GM12878 (cell line): Measurements from ENCODE around the gene PRKCB. TPM values are rescaled to one million over a fixed set of nuclear protein-coding genes. Genes with fewer than 3 reads are reported as not detected.

Experiments
- ATAC-seq: fragments of 200-7000 bp; cut with Tn5 transposase; 3 replicates; pipeline ENCODE4 v1.9.1; 2020; ENCODE audit warnings: mild to moderate bottlenecking, moderate library complexity
- BruUV-seq: library from RNA; stranded (reverse); fragments of 400-500 nt; replicated peaks from 2 replicates; lab custom pipeline; 2021; lab: Mats Ljungman, UMichigan
- CTCF ChIA-PET: fragments of 300-600 bp; sonication (Branson Sonifier 250); formaldehyde crosslinking; extraction: SDS; loops from one replicate; lab custom pipeline; 2021; ENCODE audit warnings: inconsistent platforms; lab: Yijun Ruan, JAX
- POLR2A ChIA-PET: fragments of 350-600 bp; formaldehyde crosslinking; extraction: SDS; loops from one replicate; lab custom pipeline; 2021; ENCODE audit warnings: inconsistent platforms; lab: Charles Lee
- RAD21 ChIA-PET: fragments of 300-600 bp; sonication (Branson Sonifier 250); formaldehyde crosslinking; loops from one replicate; lab custom pipeline; 2023; ENCODE audit warnings: antibody characterized with exemption; ENCODE audit not compliant: unreplicated experiment; lab: Charles Lee
- SMC1A ChIA-PET: fragments of 300-600 bp; sonication (Branson Sonifier 250); formaldehyde crosslinking; loops from one replicate; lab custom pipeline; 2023; ENCODE audit not compliant: unreplicated experiment, uncharacterized antibody; lab: Charles Lee
- DNase-seq: peaks from one replicate; pipeline ENCODE4 v3.0.0-alpha.2; 2011; ENCODE audit warnings: low read depth, low spot score
- FAIRE-seq: peaks from 3 replicates; lab custom pipeline; 2011; peaks lifted over from hg19 to GRCh38; lab: Jason Lieb, UNC
- H2AFZ ChIP-seq: 2 replicates; pipeline ENCODE4 v1.6.0; 2011; ENCODE audit warnings: low read depth, low read length, control low read depth; ENCODE audit not compliant: control insufficient read depth
- H3K27ac ChIP-seq: 2 replicates; pipeline ENCODE4 v1.5.1; 2011; ENCODE audit warnings: control low read depth; ENCODE audit not compliant: control insufficient read depth, insufficient read depth
- H3K27me3 ChIP-seq, 2 experiments: replicated peaks in 1 of 2; 2 replicates each; pipeline versions ENCODE4 v1.6.0 to v1.6.1; 2011; ENCODE audit warnings: low read length in 1 of 2; ENCODE audit not compliant: control insufficient read depth in 2 of 2, insufficient read depth in 2 of 2
- H3K36me3 ChIP-seq, 2 experiments: 2 replicates each; pipeline ENCODE4 v1.5.1; 2011; ENCODE audit warnings: low read length in 1 of 2; ENCODE audit not compliant: control insufficient read depth in 2 of 2, insufficient read depth in 2 of 2
- H3K4me1 ChIP-seq: 2 replicates; pipeline ENCODE4 v1.6.1; 2011; ENCODE audit warnings: mild to moderate bottlenecking, low read length, moderate library complexity, mixed read lengths; ENCODE audit not compliant: control insufficient read depth, insufficient read depth
- H3K4me2 ChIP-seq: 2 replicates; pipeline ENCODE4 v1.6.0; 2011; ENCODE audit warnings: control low read depth; ENCODE audit not compliant: control insufficient read depth, insufficient read depth
- H3K4me3 ChIP-seq: fragments of 200-600 bp; sonication (generic); 2 replicates; pipeline ENCODE4 v1.5.1; 2016
- H3K79me2 ChIP-seq: 2 replicates; pipeline ENCODE4 v1.6.0; 2011; ENCODE audit warnings: low read length; ENCODE audit not compliant: control insufficient read depth, insufficient read depth
- H3K9ac ChIP-seq: 2 replicates; pipeline ENCODE4 v1.8.0; 2011; ENCODE audit warnings: low read length, control low read depth, mixed read lengths; ENCODE audit not compliant: control insufficient read depth, insufficient read depth
- H3K9me3 ChIP-seq: replicated peaks from 3 replicates; pipeline ENCODE4 v1.5.1; 2011; ENCODE audit warnings: mild to moderate bottlenecking, low read length; ENCODE audit not compliant: control insufficient read depth, insufficient read depth
- H4K20me1 ChIP-seq: 2 replicates; pipeline ENCODE4 v1.6.0; 2011; ENCODE audit not compliant: control insufficient read depth, insufficient read depth
- ASH2L ChIP-seq: fragments of 300-600, 200-600 bp; sonication (generic); IDR thresholded peaks from 2 replicates; pipeline ENCODE4 v1.6.1; 2017; ENCODE audit warnings: low read depth, mild to moderate bottlenecking, borderline replicate concordance
- BCL11A ChIP-seq: IDR thresholded peaks from 2 replicates; pipeline ENCODE4 v1.6.1; 2011; ENCODE audit warnings: low read depth, low read length
- CHD4 ChIP-seq: fragments of 200-600 bp; sonication (generic); IDR thresholded peaks from 2 replicates; pipeline ENCODE4 v1.6.1; 2016; ENCODE audit warnings: mild to moderate bottlenecking
- HCFC1 ChIP-seq: fragments of 150-350 bp; IDR thresholded peaks from 2 replicates; pipeline ENCODE4 v1.6.1; 2014; ENCODE audit warnings: low read length
- POLR2AphosphoS5 ChIP-seq: IDR thresholded peaks from 2 replicates; pipeline ENCODE4 v1.6.1; 2011; ENCODE audit warnings: mild to moderate bottlenecking, low read length, inconsistent platforms
- RAD51 ChIP-seq: fragments of 450-650 bp; IDR thresholded peaks from 2 replicates; pipeline ENCODE4 v1.6.1; 2016; ENCODE audit warnings: moderate library complexity, mild to moderate bottlenecking, inconsistent platforms
- RELA ChIP-seq: fragments of 450-650 bp; IDR thresholded peaks from 2 replicates; pipeline ENCODE4 v1.8.0; 2014; ENCODE audit warnings: borderline replicate concordance; ENCODE audit not compliant: partially characterized antibody
- WGBS: methylation state at CpG from one replicate; pipeline ENCODE4 v1.1.6; 2016; ENCODE audit warnings: low lambda C conversion rate; ENCODE audit not compliant: insufficient replicate concordance, insufficient coverage; ENCODE audit errors: missing lambda C conversion rate; 5-methylcytosine and 5-hydroxymethylcytosine counted together
- in situ Hi-C: fragments of 300-500 bp; cut with MboI; formaldehyde crosslinking; loops from 9 replicates; pipeline ENCODE4 v1.14.3; 2018; ENCODE audit warnings: mixed read lengths
- intact Hi-C: fragments of 100-400 bp; cut with micrococcal nuclease; formaldehyde crosslinking; loops from one replicate; pipeline ENCODE4 v1.14.2; 2022; ENCODE audit not compliant: unreplicated experiment
- polyA plus RNA-seq, 11 experiments: library from polyadenylated mRNA; depleted of rRNA in 4 of 11; unstranded in 6 of 11; stranded (reverse) in 5 of 11; fragments of >200 nt; fragmentation: Nextera tagmentation in 4 of 11; fragmentation: Illumina TruSeq in 1 of 11; extraction: Ambion mirVana in 4 of 11; extraction: Trizol in 1 of 11; gene quantifications; 1 replicate in 1 of 11; 2 replicates in 10 of 11; pipeline versions ENCODE4 v1.2.1 to v1.2.3, GENCODE V29; 2011 to 2016; ENCODE audit warnings: inconsistent platforms in 2 of 11, missing spikeins in 2 of 11, low read depth in 1 of 11
- total RNA-seq, 4 experiments: library from RNA; depleted of rRNA in 3 of 4; stranded (reverse); fragments of >200 nt in 3 of 4; fragmentation: Illumina TruSeq in 1 of 4; extraction: Trizol in 1 of 4; gene quantifications; 2 replicates each; pipeline versions ENCODE4 v1.2.1 to v1.2.3, GENCODE V29; 2013 to 2021
- TF ChIP-seq, protein P1 (sequence below): IDR thresholded peaks from 2 replicates; pipeline ENCODE4 v1.6.1; 2011; ENCODE audit warnings: borderline replicate concordance, low read depth, mild to moderate bottlenecking, moderate library complexity, mixed read lengths, low read length; ENCODE audit not compliant: insufficient read depth; ENCODE audit errors: extremely low read length
- TF ChIP-seq, protein P2 (sequence below): fragments of 450-650 bp; IDR thresholded peaks from 2 replicates; pipeline ENCODE4 v1.6.1; 2016; ENCODE audit warnings: mild to moderate bottlenecking
- TF ChIP-seq, protein P3 (sequence below): IDR thresholded peaks from 2 replicates; pipeline ENCODE4 v1.6.1; 2011; ENCODE audit warnings: low read depth, mild to moderate bottlenecking, low read length, moderate library complexity, borderline replicate concordance; ENCODE audit errors: extremely low read depth
- TF ChIP-seq, protein P4 (sequence below): fragments of 450-650 bp; IDR thresholded peaks from 2 replicates; pipeline ENCODE4 v1.6.1; 2018; ENCODE audit warnings: mild to moderate bottlenecking, low read depth, moderate library complexity; ENCODE audit not compliant: partially characterized antibody

The PRKCB gene
- total and polyA plus RNA-seq, 10 of the 15 experiments (the other 5 are each of a cell fraction or from before 2014, with no cell fraction given) = 21.4 to 158 (median 97.3) TPM

DNA sequence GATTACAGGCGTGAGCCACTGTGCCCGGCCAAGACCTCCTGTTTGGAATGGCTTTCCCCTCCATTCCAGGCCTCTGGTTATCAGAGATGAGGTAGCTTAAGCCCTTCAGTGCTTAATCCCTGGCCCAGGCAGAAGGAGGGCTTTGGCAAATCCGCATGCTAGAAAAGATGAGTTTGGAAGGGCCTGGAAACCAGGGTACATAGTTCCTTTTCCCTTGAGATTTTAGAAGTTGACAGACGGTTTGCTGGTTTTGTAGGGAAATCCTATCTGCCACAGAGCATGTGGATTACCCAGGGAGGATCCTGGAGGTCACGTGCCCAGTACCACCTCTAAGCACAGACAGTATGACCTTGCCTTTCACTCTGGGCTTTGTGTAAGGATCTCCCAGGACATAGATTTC, 305.7 kb downstream of the PRKCB start:
- no peak for ATAC-seq
- no TSS peak for BruUV-seq
- TF ChIP-seq, protein P1, sequence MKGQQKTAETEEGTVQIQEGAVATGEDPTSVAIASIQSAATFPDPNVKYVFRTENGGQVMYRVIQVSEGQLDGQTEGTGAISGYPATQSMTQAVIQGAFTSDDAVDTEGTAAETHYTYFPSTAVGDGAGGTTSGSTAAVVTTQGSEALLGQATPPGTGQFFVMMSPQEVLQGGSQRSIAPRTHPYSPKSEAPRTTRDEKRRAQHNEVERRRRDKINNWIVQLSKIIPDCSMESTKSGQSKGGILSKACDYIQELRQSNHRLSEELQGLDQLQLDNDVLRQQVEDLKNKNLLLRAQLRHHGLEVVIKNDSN = no peak
- TF ChIP-seq CHD4 (no peak), BCL11A (no peak), RELA (no peak), ASH2L (no peak), RAD51 (no peak), HCFC1 (no peak), POLR2AphosphoS5 (no peak)
- TF ChIP-seq, protein P2, sequence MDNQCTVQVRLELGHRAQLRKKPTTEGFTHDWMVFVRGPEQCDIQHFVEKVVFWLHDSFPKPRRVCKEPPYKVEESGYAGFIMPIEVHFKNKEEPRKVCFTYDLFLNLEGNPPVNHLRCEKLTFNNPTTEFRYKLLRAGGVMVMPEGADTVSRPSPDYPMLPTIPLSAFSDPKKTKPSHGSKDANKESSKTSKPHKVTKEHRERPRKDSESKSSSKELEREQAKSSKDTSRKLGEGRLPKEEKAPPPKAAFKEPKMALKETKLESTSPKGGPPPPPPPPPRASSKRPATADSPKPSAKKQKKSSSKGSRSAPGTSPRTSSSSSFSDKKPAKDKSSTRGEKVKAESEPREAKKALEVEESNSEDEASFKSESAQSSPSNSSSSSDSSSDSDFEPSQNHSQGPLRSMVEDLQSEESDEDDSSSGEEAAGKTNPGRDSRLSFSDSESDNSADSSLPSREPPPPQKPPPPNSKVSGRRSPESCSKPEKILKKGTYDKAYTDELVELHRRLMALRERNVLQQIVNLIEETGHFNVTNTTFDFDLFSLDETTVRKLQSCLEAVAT = no peak
- TF ChIP-seq, protein P3, sequence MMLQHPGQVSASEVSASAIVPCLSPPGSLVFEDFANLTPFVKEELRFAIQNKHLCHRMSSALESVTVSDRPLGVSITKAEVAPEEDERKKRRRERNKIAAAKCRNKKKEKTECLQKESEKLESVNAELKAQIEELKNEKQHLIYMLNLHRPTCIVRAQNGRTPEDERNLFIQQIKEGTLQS = no peak
- TF ChIP-seq, protein P4, sequence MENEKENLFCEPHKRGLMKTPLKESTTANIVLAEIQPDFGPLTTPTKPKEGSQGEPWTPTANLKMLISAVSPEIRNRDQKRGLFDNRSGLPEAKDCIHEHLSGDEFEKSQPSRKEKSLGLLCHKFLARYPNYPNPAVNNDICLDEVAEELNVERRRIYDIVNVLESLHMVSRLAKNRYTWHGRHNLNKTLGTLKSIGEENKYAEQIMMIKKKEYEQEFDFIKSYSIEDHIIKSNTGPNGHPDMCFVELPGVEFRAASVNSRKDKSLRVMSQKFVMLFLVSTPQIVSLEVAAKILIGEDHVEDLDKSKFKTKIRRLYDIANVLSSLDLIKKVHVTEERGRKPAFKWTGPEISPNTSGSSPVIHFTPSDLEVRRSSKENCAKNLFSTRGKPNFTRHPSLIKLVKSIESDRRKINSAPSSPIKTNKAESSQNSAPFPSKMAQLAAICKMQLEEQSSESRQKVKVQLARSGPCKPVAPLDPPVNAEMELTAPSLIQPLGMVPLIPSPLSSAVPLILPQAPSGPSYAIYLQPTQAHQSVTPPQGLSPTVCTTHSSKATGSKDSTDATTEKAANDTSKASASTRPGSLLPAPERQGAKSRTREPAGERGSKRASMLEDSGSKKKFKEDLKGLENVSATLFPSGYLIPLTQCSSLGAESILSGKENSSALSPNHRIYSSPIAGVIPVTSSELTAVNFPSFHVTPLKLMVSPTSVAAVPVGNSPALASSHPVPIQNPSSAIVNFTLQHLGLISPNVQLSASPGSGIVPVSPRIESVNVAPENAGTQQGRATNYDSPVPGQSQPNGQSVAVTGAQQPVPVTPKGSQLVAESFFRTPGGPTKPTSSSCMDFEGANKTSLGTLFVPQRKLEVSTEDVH = no peak
- ChIA-PET RAD21 (no interaction called here), POLR2A (no interaction called here), SMC1A (interaction anchor here (1.1 kb wide), 1 partner anchor 11 kb away, joined by 3 read pairs; no protein-coding TSS in a partner anchor), CTCF (no interaction called here)
- no peaks in the 10 kb centered on the region for H3K4me1 ChIP-seq
- intact Hi-C loops (no loop called here), in situ Hi-C loops (no loop called here)
- peaks cover 4 to 21% of the 10 kb centered on the region in 2 experiments; a peak in 3 of 4 replicates for H3K36me3 ChIP-seq
- H4K20me1 ChIP-seq = no peaks in the 10 kb centered on the region; the same call in 1 of the 2 replicates
- no peak for FAIRE-seq
- H3K79me2 ChIP-seq = no peaks in the 10 kb centered on the region
- 73% methylated on average over 5 of the region's 5 CpGs for WGBS
- H3K4me3 ChIP-seq = no peak overlapping the region
- DNase-seq = no peak
- no peaks in the 10 kb centered on the region for H3K9me3 ChIP-seq
- H3K27ac ChIP-seq = no peak overlapping the region
- no peak overlapping the region for H3K9ac ChIP-seq
- H3K27me3 ChIP-seq = no peaks in the 10 kb centered on the region
- H2AFZ ChIP-seq = no peak overlapping the region
- H3K4me2 ChIP-seq = no peak overlapping the region
